HCT116 (cell line): Measurements from ENCODE around the gene SLC25A43. TPM values are rescaled to one million over a fixed set of nuclear protein-coding genes. Genes with fewer than 3 reads are reported as not detected.
"Not testable (repeated sequence)": the region's sequence is repeated elsewhere in the genome, so short reads cannot be mapped to it uniquely, and the experiment has no call there.

Experiments used
- ATAC-seq: fragments of 200-7000 bp; cut with Tn5 transposase; 2 replicates; pipeline ENCODE4 v1.9.1; 2020; ENCODE audit warnings: mild to moderate bottlenecking, moderate library complexity
- BruUV-seq: library from RNA; stranded (reverse); fragments of 400-500 nt; replicated peaks from 2 replicates; lab custom pipeline; 2021; lab: Mats Ljungman, UMichigan
- CTCF ChIA-PET: fragments of 300-600 bp; sonication (Branson Sonifier 250); formaldehyde crosslinking; loops from one replicate; lab custom pipeline; 2021; ENCODE audit warnings: antibody characterized with exemption; lab: Charles Lee
- POLR2A ChIA-PET: fragments of 300-600, 350-600 bp; sonication (Branson Sonifier 250); formaldehyde crosslinking; loops from one replicate; lab custom pipeline; 2021; ENCODE audit warnings: antibody characterized with exemption; lab: Charles Lee
- RAD21 ChIA-PET, 2 experiments: fragments of 300-600 bp; sonication (Branson Sonifier 250); formaldehyde crosslinking; loops; one replicate each; lab custom pipeline; 2023; ENCODE audit warnings: low total read pairs in 2 of 2; ENCODE audit not compliant: uncharacterized antibody in 2 of 2, unreplicated experiment in 2 of 2, low non-redundant PET in 1 of 2; lab: Charles Lee
- DNase-seq: peaks from one replicate; pipeline ENCODE4 v3.0.0-alpha.2; 2010; ENCODE audit warnings: low read depth, low spot score
- H2AFZ ChIP-seq: fragments of 200-600 bp; shearing (Covaris generic), sonication (generic); 2 replicates; pipeline ENCODE4 v1.6.1; 2017; ENCODE audit warnings: low read depth, mixed run types, mixed read lengths, antibody characterized with exemption, low read length; ENCODE audit not compliant: poor library complexity, severe bottlenecking
- H3K27ac ChIP-seq: 2 replicates; pipeline ENCODE4 v1.5.1; 2012; ENCODE audit warnings: low read depth, low read length
- H3K27me3 ChIP-seq: fragments of 200-600 bp; sonication (generic); 2 replicates; pipeline ENCODE4 v1.6.1; 2016; ENCODE audit warnings: mixed run types, low read length, mixed read lengths; ENCODE audit not compliant: insufficient read depth
- H3K36me3 ChIP-seq, 2 experiments: fragments of 200-500 bp in 1 of 2; fragments of 200-600 bp in 1 of 2; sonication (Bioruptor generic) in 1 of 2; sonication (generic) in 1 of 2; 2 replicates each; pipeline versions ENCODE4 v1.5.1 to v1.6.1; 2014 to 2016; ENCODE audit warnings: low read length in 2 of 2, inconsistent platforms in 1 of 2, mixed read lengths in 1 of 2, mixed run types in 1 of 2; ENCODE audit not compliant: insufficient read depth in 2 of 2, control insufficient read depth in 1 of 2
- H3K4me1 ChIP-seq, 2 experiments: fragments of 200-600 bp in 1 of 2; sonication (generic) in 1 of 2; 2 replicates each; pipeline versions ENCODE4 v1.5.1 to v1.6.1; 2012 to 2017; ENCODE audit warnings: low read length in 2 of 2, inconsistent platforms in 1 of 2, mild to moderate bottlenecking in 1 of 2, mixed read lengths in 1 of 2, mixed run types in 1 of 2, moderate library complexity in 1 of 2; ENCODE audit not compliant: insufficient read depth in 2 of 2, control insufficient read depth in 1 of 2
- H3K4me2 ChIP-seq: fragments of 200-600 bp; sonication (generic); 2 replicates; pipeline ENCODE4 v1.6.1; 2017; ENCODE audit warnings: mixed run types, low read length, mixed read lengths
- H3K4me3 ChIP-seq, 2 experiments: fragments of 200-600 bp in 1 of 2; sonication (generic) in 1 of 2; replicated peaks in 1 of 2; 2 replicates each; pipeline ENCODE4 v1.5.1; 2011 to 2016; ENCODE audit warnings: low read length in 2 of 2, control low read depth in 1 of 2, low read depth in 1 of 2, mild to moderate bottlenecking in 1 of 2, mixed read lengths in 1 of 2, mixed run types in 1 of 2
- H3K79me2 ChIP-seq: fragments of 200-600 bp; sonication (generic); 2 replicates; pipeline ENCODE4 v1.6.1; 2017; ENCODE audit warnings: mild to moderate bottlenecking, mixed run types, low read length, moderate library complexity, mixed read lengths; ENCODE audit not compliant: insufficient read depth
- H3K9ac ChIP-seq: fragments of 200-600 bp; sonication (generic); 2 replicates; pipeline ENCODE4 v1.6.1; 2016; ENCODE audit warnings: low read length, mixed read lengths
- H3K9me2 ChIP-seq: fragments of 200-600 bp; sonication (generic), shearing (Covaris generic); 2 replicates; pipeline ENCODE4 v1.6.1; 2017; ENCODE audit warnings: mixed run types, mild to moderate bottlenecking, moderate library complexity; ENCODE audit not compliant: insufficient read depth
- H3K9me3 ChIP-seq, 2 experiments: fragments of 200-500 bp in 1 of 2; fragments of 200-600 bp in 1 of 2; sonication (Bioruptor generic) in 1 of 2; sonication (generic) in 1 of 2; 2 replicates each; pipeline ENCODE4 v1.6.1; 2014 to 2017; ENCODE audit warnings: low read length in 2 of 2, mixed read lengths in 2 of 2, inconsistent platforms in 1 of 2, low read depth in 1 of 2, mild to moderate bottlenecking in 1 of 2, mixed run types in 1 of 2, moderate library complexity in 1 of 2; ENCODE audit not compliant: control insufficient read depth in 1 of 2, insufficient read depth in 1 of 2
- H4K20me1 ChIP-seq: fragments of 200-600 bp; sonication (generic), shearing (Covaris generic); 2 replicates; pipeline ENCODE4 v1.6.1; 2017; ENCODE audit warnings: mixed run types, mild to moderate bottlenecking, moderate library complexity; ENCODE audit not compliant: insufficient read depth
- ATF3 ChIP-seq: IDR thresholded peaks from 2 replicates; pipeline ENCODE4 v1.6.1; 2012
- CBX3 ChIP-seq: IDR thresholded peaks from 2 replicates; pipeline ENCODE4 v1.6.1; 2012; ENCODE audit warnings: low read depth
- ELF1 ChIP-seq: IDR thresholded peaks from 2 replicates; pipeline ENCODE4 v1.6.1; 2012; ENCODE audit warnings: low read depth, borderline replicate concordance
- RAD21 ChIP-seq: IDR thresholded peaks from 2 replicates; pipeline ENCODE4 v1.6.1; 2012; ENCODE audit warnings: low read depth, mild to moderate bottlenecking
- TCF7L2 ChIP-seq: IDR thresholded peaks from 2 replicates; pipeline ENCODE4 v1.7.0; 2011; ENCODE audit warnings: borderline replicate concordance, inconsistent platforms; ENCODE audit not compliant: insufficient read depth, insufficient read length; ENCODE audit errors: extremely low read depth
- ZNF274 ChIP-seq: fragments of 200-500 bp; sonication (Bioruptor generic); IDR thresholded peaks from 2 replicates; pipeline ENCODE4 v1.6.1; 2014; ENCODE audit warnings: mild to moderate bottlenecking, low read depth, low read length, inconsistent platforms
- intact Hi-C: fragments of 100-400 bp; cut with micrococcal nuclease; formaldehyde crosslinking; loops from 2 replicates; pipeline ENCODE4 v1.10.0; 2022
- total RNA-seq: library from RNA; stranded (reverse); gene quantifications from one replicate; pipeline ENCODE4 v1.2.1, GENCODE V29; 2021; ENCODE audit not compliant: unreplicated experiment

Gene SLC25A43
- total RNA-seq, 1 experiment from 2014 or later, result 14.1 TPM

- no peak for ATAC-seq
- Histone ChIP-seq H3K9me2 (no peaks in the 10 kb centered on the region), H3K36me3 (no peaks in the 10 kb centered on the region), H3K9ac (no peak overlapping the region), H3K27me3 (no peaks in the 10 kb centered on the region), H3K9me3 (no peaks in the 10 kb centered on the region), H3K4me3 (no peak overlapping the region), H3K4me2 (no peak overlapping the region), H2AFZ (no peak overlapping the region), H4K20me1 (no peaks in the 10 kb centered on the region), H3K79me2 (no peaks in the 10 kb centered on the region), H3K27ac (no peak overlapping the region), H3K4me1 (no peaks in the 10 kb centered on the region)
- no TSS peak for BruUV-seq
- TF ChIP-seq CBX3, result no peak
- no peak for TF ChIP-seq TCF7L2
- no peak for TF ChIP-seq ZNF274
- no peak for TF ChIP-seq ELF1
- no peak for TF ChIP-seq RAD21
- TF ChIP-seq ATF3, result no peak
- DNase-seq, result no peak
- RAD21 ChIA-PET, result no interaction called here
- intact Hi-C loops, result no loop called here
- POLR2A ChIA-PET, result no interaction called here
- CTCF ChIA-PET, result no interaction called here
Observed at GRCh38 chrX:119382606-119383005, 16.5 kb upstream of the SLC25A43 start.

GRCh38 chrX:119386685-119387084 lies 12.5 kb upstream of the SLC25A43 start:
- BruUV-seq, H3K27ac ChIP-seq, H4K20me1 ChIP-seq, H2AFZ ChIP-seq, H3K9me2 ChIP-seq, ATAC-seq, H3K4me2 ChIP-seq, CTCF ChIA-PET, H3K36me3 ChIP-seq, H3K4me1 ChIP-seq, H3K9me3 ChIP-seq, H3K4me3 ChIP-seq, DNase-seq, H3K27me3 ChIP-seq, H3K79me2 ChIP-seq, RAD21 ChIA-PET, H3K9ac ChIP-seq, POLR2A ChIA-PET, intact Hi-C loops: not testable (repeated sequence)

- H3K9me2 ChIP-seq, intact Hi-C loops, ATAC-seq, H3K27ac ChIP-seq, RAD21 ChIA-PET, H3K4me2 ChIP-seq, H3K36me3 ChIP-seq, H3K9ac ChIP-seq, BruUV-seq, H3K4me3 ChIP-seq, H3K27me3 ChIP-seq, H2AFZ ChIP-seq, DNase-seq, H3K9me3 ChIP-seq, CTCF ChIA-PET, POLR2A ChIA-PET, H3K4me1 ChIP-seq, H3K79me2 ChIP-seq, H4K20me1 ChIP-seq: not testable (repeated sequence)
Observed at GRCh38 chrX:119387426-119387825, 11.7 kb upstream of the SLC25A43 start.
